D721Med (cell line): ENCODE results near the gene VPS13D.
A peak's percentile ranks its signal among the peaks of the same experiment; 100 is the strongest.

Source experiments
- DNase-seq: peaks from one replicate; pipeline ENCODE4 v3.0.0; 2011; ENCODE audit warnings: low spot score; ENCODE audit not compliant: insufficient read length
- FAIRE-seq: peaks from 2 replicates; lab custom pipeline; 2011; peaks lifted over from hg19 to GRCh38; lab: Jason Lieb, UNC
- TF ChIP-seq, protein P1 (sequence below): IDR thresholded peaks from 2 replicates; pipeline ENCODE4 v1.5.1; 2012; ENCODE audit warnings: mild to moderate bottlenecking, control low read depth; ENCODE audit not compliant: insufficient read depth; ENCODE audit errors: missing control alignments

Gene VPS13D

DNA sequence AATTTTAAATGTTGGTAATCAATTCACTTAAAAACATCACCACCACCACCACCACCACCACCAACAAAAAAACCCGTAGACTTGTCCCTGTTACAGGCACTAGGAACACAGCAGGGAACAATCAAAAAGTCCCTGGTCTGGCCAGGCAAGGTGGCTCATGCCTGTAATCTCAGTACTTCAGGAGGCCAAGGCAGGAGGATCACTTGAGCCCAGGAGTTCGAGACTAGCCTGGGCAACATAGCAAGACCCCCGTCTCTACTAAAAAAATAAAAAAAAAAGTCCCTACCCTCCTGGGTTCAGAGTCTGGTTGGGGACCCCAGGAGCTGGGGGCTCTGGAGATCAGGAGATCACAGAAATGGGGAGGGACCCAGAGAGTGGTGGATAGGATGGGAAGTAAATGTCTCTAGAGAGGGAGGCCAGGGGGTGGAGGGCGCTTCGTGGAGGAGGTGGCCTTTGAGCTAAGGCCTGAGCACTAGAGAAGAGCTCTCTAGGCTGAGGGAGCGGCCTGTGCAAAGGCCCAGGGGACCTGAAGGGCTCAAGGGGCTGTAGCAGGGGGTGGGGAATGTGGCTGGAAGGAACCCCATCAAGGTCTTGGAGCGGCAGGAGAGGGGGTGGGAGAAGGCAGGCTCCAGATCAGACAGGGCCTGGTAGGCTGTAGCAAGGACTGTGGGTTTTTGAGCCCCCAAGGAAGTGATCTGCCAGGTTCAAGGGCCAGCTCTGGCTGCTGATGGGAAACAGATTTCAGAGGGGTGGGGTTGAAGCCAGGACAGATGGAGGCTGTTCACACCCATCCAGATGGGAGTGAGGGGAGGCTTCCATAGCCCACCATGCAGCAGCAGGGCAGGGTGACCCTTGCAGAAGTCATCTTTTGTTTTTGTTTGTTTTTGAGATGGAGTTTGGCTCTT, 24.8 kb upstream of the VPS13D start:
- DNase-seq = no peak
- no peak for FAIRE-seq
- TF ChIP-seq, protein P1, sequence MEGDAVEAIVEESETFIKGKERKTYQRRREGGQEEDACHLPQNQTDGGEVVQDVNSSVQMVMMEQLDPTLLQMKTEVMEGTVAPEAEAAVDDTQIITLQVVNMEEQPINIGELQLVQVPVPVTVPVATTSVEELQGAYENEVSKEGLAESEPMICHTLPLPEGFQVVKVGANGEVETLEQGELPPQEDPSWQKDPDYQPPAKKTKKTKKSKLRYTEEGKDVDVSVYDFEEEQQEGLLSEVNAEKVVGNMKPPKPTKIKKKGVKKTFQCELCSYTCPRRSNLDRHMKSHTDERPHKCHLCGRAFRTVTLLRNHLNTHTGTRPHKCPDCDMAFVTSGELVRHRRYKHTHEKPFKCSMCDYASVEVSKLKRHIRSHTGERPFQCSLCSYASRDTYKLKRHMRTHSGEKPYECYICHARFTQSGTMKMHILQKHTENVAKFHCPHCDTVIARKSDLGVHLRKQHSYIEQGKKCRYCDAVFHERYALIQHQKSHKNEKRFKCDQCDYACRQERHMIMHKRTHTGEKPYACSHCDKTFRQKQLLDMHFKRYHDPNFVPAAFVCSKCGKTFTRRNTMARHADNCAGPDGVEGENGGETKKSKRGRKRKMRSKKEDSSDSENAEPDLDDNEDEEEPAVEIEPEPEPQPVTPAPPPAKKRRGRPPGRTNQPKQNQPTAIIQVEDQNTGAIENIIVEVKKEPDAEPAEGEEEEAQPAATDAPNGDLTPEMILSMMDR = no peak

DNA sequence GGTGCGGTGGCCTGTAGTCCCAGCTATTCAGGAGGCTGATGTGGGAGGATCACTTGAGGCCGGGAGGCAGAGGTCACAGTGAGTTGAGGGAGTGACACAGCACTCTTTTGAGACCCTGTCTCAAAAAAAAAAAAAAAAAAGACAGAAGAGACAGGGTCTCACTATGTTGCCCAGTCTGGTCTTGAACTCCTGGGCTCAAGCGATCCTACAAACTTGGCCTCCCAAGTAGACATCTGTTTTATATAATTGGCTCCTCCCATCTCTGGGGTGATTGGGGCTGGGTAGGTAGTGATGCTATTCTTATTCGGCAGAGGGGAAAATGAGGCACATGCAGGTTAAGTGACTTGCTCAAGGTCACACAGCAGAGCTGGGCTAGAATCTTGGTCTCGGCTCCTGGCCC, 23.6 kb upstream of the VPS13D start:
- TF ChIP-seq, protein P1 = no peak
- FAIRE-seq (no peak), DNase-seq (no peak)

DNA sequence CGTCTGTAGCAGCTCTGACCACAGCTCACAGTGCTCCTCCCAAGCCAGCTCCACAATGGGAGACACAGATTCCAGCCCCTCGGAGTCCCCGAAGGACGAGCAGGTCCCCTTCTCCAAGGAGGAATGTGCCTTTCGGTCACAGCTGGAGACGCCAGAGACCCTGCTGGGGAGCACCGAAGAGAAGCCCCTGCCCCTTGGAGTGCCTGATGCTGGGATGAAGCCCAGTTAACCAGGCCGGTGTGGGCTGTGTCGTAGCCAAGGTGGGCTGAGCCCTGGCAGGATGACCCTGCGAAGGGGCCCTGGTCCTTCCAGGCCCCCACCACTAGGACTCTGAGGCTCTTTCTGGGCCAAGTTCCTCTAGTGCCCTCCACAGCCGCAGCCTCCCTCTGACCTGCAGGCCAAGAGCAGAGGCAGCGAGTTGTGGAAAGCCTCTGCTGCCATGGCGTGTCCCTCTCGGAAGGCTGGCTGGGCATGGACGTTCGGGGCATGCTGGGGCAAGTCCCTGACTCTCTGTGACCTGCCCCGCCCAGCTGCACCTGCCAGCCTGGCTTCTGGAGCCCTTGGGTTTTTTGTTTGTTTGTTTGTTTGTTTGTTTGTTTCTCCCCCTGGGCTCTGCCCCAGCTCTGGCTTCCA, 22.9 kb upstream of the VPS13D start:
- DNase-seq = no peak
- no peak for FAIRE-seq
- TF ChIP-seq, protein P1 = no peak

DNA sequence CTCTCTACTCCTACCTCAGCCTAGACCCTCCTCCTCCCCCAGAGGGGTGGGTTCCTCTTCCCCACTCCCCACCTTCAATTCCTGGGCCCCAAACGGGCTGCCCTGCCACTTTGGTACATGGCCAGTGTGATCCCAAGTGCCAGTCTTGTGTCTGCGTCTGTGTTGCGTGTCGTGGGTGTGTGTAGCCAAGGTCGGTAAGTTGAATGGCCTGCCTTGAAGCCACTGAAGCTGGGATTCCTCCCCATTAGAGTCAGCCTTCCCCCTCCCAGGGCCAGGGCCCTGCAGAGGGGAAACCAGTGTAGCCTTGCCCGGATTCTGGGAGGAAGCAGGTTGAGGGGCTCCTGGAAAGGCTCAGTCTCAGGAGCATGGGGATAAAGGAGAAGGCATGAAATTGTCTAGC, 21.6 kb upstream of the VPS13D start:
- FAIRE-seq (no peak), DNase-seq (no peak)
- TF ChIP-seq, protein P1 = no peak

DNA sequence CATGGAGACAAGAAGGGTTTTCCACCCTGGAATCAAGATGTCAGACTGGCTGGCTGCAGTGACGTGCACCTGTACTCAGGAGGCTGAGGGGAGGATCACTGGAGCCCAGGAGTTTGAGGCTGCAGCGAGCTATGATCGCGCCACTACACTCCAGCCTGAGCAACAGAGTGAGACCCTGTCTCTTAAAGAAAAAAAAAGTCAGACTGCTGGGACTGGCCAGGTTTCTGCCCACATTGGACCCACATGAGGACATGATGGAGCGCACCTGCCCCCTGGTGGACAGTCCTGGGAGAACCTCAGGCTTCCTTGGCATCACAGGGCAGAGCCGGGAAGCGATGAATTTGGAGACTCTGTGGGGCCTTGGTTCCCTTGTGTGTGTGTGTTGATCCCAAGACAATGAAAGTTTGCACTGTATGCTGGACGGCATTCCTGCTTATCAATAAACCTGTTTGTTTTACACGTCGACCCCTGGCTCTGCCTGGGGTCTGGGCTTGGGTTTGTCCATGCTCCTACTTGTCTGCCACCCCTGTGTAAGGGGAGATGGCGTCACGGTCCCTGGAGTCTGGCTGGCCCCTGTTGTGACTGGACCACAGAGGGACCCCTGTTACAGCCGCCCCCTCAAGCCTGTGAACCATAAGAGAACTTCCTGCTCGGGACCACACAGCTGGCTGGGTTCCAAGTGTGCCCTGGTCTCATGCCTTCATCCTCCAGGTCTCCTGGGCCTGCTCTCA, 20.9 kb upstream of the VPS13D start:
- TF ChIP-seq, protein P1 = peak; percentile 87
- DNase-seq (peak; percentile 47), FAIRE-seq (no peak)

DNA sequence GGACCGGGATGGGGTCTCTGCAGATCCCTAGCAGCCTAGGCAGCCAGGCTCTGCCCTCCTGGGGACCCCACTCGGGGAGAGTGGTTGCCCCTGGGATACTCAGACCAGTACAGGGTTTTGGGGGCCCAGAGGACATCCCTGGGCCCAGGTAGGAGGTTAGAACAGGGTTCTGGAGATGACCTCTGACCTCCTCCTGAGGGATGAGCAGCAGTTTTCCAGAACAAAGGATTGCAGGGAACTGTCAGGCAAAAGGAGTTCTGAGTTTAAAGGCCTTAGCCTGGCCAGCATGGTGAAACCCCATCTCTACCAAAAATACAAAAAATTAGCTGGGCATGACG, 20.4 kb upstream of the VPS13D start:
- no peak for FAIRE-seq
- no peak for DNase-seq
- TF ChIP-seq, protein P1 = no peak
